Measurements from ENCODE around the gene OTOP1. TPM values are rescaled to one million over a fixed set of nuclear protein-coding genes. Genes with fewer than 3 reads are reported as not detected.
"Not testable (repeated sequence)": the region's sequence is repeated elsewhere in the genome, so short reads cannot be mapped to it uniquely, and the experiment has no call there.

The OTOP1 gene
- total and polyA plus RNA-seq, 5 donors from 2014 or later, result not detected

GRCh38 chr4:4228356-4228668 is 1.6 kb upstream of the OTOP1 start:
- H3K36me3 Mint-ChIP-seq, result peaks cover 3% of the 10 kb centered on the region
- no peaks in the 10 kb centered on the region for H3K4me1 ChIP-seq (ENCODE audit: control insufficient read depth, insufficient read depth, low read length, poor library complexity, severe bottlenecking)
- H3K27me3 Mint-ChIP-seq, result peaks cover 41% of the 10 kb centered on the region
- ATAC-seq (ENCODE audit: low read depth in 2 of 2) (no peak), DNase-seq (no peak)
- no peak overlapping the region for H3K27ac Mint-ChIP-seq
- H3K9me3 ChIP-seq (ENCODE audit: control insufficient read depth in 2 of 2, low read length in 2 of 2), result no peaks in the 10 kb centered on the region
- H3K36me3 ChIP-seq (ENCODE audit: control insufficient read depth, insufficient read depth, low read length), result no peaks in the 10 kb centered on the region
- H3K27ac ChIP-seq (ENCODE audit: insufficient read depth, low read length, poor library complexity, severe bottlenecking), result no peak overlapping the region
- peaks cover 0 to 13% (median 1%) of the 10 kb centered on the region in 4 donors for H3K4me1 Mint-ChIP-seq
- peaks cover 2% of the 10 kb centered on the region for H3K27me3 ChIP-seq (ENCODE audit: control insufficient read depth, insufficient read depth, low read length)
- H3K4me3 ChIP-seq (ENCODE audit: low read depth, low read length), result no peak overlapping the region
- peaks cover 0 to 13% (median 0%) of the 10 kb centered on the region in 7 donors for H3K9me3 Mint-ChIP-seq
- H3K4me3 Mint-ChIP-seq, result no peak overlapping the region

- H3K9me3 Mint-ChIP-seq, result peaks cover 0 to 11% (median 0%) of the 10 kb centered on the region in 7 donors
- H3K27me3 Mint-ChIP-seq, result peaks cover 44% of the 10 kb centered on the region
- Histone ChIP-seq H3K36me3 (ENCODE audit: control insufficient read depth, insufficient read depth, low read length) (no peaks in the 10 kb centered on the region), H3K4me3 (ENCODE audit: low read depth, low read length) (no peak overlapping the region), H3K9me3 (ENCODE audit: control insufficient read depth in 2 of 2, low read length in 2 of 2) (no peaks in the 10 kb centered on the region), H3K27me3 (ENCODE audit: control insufficient read depth, insufficient read depth, low read length) (peaks cover 2% of the 10 kb centered on the region), H3K27ac (ENCODE audit: insufficient read depth, low read length, poor library complexity, severe bottlenecking) (no peak overlapping the region), H3K4me1 (ENCODE audit: control insufficient read depth, insufficient read depth, low read length, poor library complexity, severe bottlenecking) (no peaks in the 10 kb centered on the region)
- no peak for DNase-seq
- no peak overlapping the region for H3K4me3 Mint-ChIP-seq
- H3K4me1 Mint-ChIP-seq, result peaks cover 0 to 13% (median 1%) of the 10 kb centered on the region in 4 donors
- no peak overlapping the region for H3K27ac Mint-ChIP-seq
- peaks cover 3% of the 10 kb centered on the region for H3K36me3 Mint-ChIP-seq
- no peak for ATAC-seq (ENCODE audit: low read depth in 2 of 2)
Measured at GRCh38 chr4:4227510-4228355, 1.0 kb upstream of the OTOP1 start.

- H3K4me3 Mint-ChIP-seq, result peak overlapping the region in 3 of 4 donors; percentile 19 to 56 (median 50)
- no peaks in the 10 kb centered on the region for H3K4me1 ChIP-seq (ENCODE audit: control insufficient read depth, insufficient read depth, low read length, poor library complexity, severe bottlenecking)
- peaks cover 0 to 8% (median 0%) of the 10 kb centered on the region in 7 donors for H3K9me3 Mint-ChIP-seq
- H3K9me3 ChIP-seq (ENCODE audit: control insufficient read depth in 2 of 2, low read length in 2 of 2), result no peaks in the 10 kb centered on the region
- no peak overlapping the region for H3K27ac Mint-ChIP-seq
- no peak overlapping the region for H3K4me3 ChIP-seq (ENCODE audit: low read depth, low read length)
- H3K36me3 ChIP-seq (ENCODE audit: control insufficient read depth, insufficient read depth, low read length), result no peaks in the 10 kb centered on the region
- H3K27ac ChIP-seq (ENCODE audit: insufficient read depth, low read length, poor library complexity, severe bottlenecking), result no peak overlapping the region
- peaks cover 0 to 13% (median 1%) of the 10 kb centered on the region in 4 donors for H3K4me1 Mint-ChIP-seq
- H3K36me3 Mint-ChIP-seq, result peaks cover 3% of the 10 kb centered on the region
- peaks cover 2% of the 10 kb centered on the region for H3K27me3 ChIP-seq (ENCODE audit: control insufficient read depth, insufficient read depth, low read length)
- peaks cover 44% of the 10 kb centered on the region for H3K27me3 Mint-ChIP-seq
- ATAC-seq (ENCODE audit: low read depth in 2 of 2) (no peak), DNase-seq (no peak)
Measured at GRCh38 chr4:4225915-4226605, 669 bp downstream of the OTOP1 start.

GRCh38 chr4:4217113-4217512 is 9.6 kb downstream of the OTOP1 start:
- DNase-seq (no peak), ATAC-seq (ENCODE audit: low read depth in 2 of 2) (no peak)
- H3K9me3 ChIP-seq (ENCODE audit: control insufficient read depth in 2 of 2, low read length in 2 of 2), result no peaks in the 10 kb centered on the region
- H3K4me1 Mint-ChIP-seq, result no peaks in the 10 kb centered on the region
- no peak overlapping the region for H3K4me3 ChIP-seq (ENCODE audit: low read depth, low read length)
- no peaks in the 10 kb centered on the region for H3K4me1 ChIP-seq (ENCODE audit: control insufficient read depth, insufficient read depth, low read length, poor library complexity, severe bottlenecking)
- no peak overlapping the region for H3K4me3 Mint-ChIP-seq
- H3K27me3 ChIP-seq (ENCODE audit: control insufficient read depth, insufficient read depth, low read length), result no peaks in the 10 kb centered on the region
- H3K27ac ChIP-seq (ENCODE audit: insufficient read depth, low read length, poor library complexity, severe bottlenecking), result no peak overlapping the region
- H3K27ac Mint-ChIP-seq, result peak overlapping the region in 1 of 3 donors; percentile 6
- H3K36me3 Mint-ChIP-seq, result no peaks in the 10 kb centered on the region
- peaks cover 0 to 2% (median 0%) of the 10 kb centered on the region in 7 donors for H3K9me3 Mint-ChIP-seq
- H3K36me3 ChIP-seq (ENCODE audit: control insufficient read depth, insufficient read depth, low read length), result no peaks in the 10 kb centered on the region
- peaks cover 29% of the 10 kb centered on the region for H3K27me3 Mint-ChIP-seq

- no peaks in the 10 kb centered on the region for H3K36me3 ChIP-seq (ENCODE audit: control insufficient read depth, insufficient read depth, low read length)
- H3K9me3 ChIP-seq (ENCODE audit: control insufficient read depth in 2 of 2, low read length in 2 of 2), result no peaks in the 10 kb centered on the region
- H3K27me3 Mint-ChIP-seq, result peaks cover 32% of the 10 kb centered on the region
- H3K36me3 Mint-ChIP-seq, result no peaks in the 10 kb centered on the region
- no peak overlapping the region for H3K27ac ChIP-seq (ENCODE audit: insufficient read depth, low read length, poor library complexity, severe bottlenecking)
- no peaks in the 10 kb centered on the region for H3K4me1 ChIP-seq (ENCODE audit: control insufficient read depth, insufficient read depth, low read length, poor library complexity, severe bottlenecking)
- no peaks in the 10 kb centered on the region for H3K4me1 Mint-ChIP-seq
- no peak overlapping the region for H3K4me3 Mint-ChIP-seq
- ATAC-seq (ENCODE audit: low read depth in 2 of 2) (no peak), DNase-seq (no peak)
- H3K27me3 ChIP-seq (ENCODE audit: control insufficient read depth, insufficient read depth, low read length), result no peaks in the 10 kb centered on the region
- no peak overlapping the region for H3K4me3 ChIP-seq (ENCODE audit: low read depth, low read length)
- no peak overlapping the region for H3K27ac Mint-ChIP-seq
- H3K9me3 Mint-ChIP-seq, result peaks cover 0 to 2% (median 0%) of the 10 kb centered on the region in 7 donors
Measured at GRCh38 chr4:4216648-4217047, 10.1 kb downstream of the OTOP1 start.

GRCh38 chr4:4213674-4214073 is 13.1 kb downstream of the OTOP1 start:
- not testable (repeated sequence) for H3K27ac Mint-ChIP-seq; H3K4me1 Mint-ChIP-seq; H3K36me3 ChIP-seq (ENCODE audit: control insufficient read depth, insufficient read depth, low read length); H3K27ac ChIP-seq (ENCODE audit: insufficient read depth, low read length, poor library complexity, severe bottlenecking); ATAC-seq (ENCODE audit: low read depth in 2 of 2); H3K4me1 ChIP-seq (ENCODE audit: control insufficient read depth, insufficient read depth, low read length, poor library complexity, severe bottlenecking); DNase-seq; H3K4me3 Mint-ChIP-seq; H3K9me3 Mint-ChIP-seq; H3K4me3 ChIP-seq (ENCODE audit: low read depth, low read length); H3K36me3 Mint-ChIP-seq; H3K27me3 ChIP-seq (ENCODE audit: control insufficient read depth, insufficient read depth, low read length); H3K9me3 ChIP-seq (ENCODE audit: control insufficient read depth in 2 of 2, low read length in 2 of 2)
- H3K27me3 Mint-ChIP-seq, result peaks cover 48% of the 10 kb centered on the region

- peaks cover 45% of the 10 kb centered on the region for H3K27me3 Mint-ChIP-seq
- Histone ChIP-seq H3K9me3 (ENCODE audit: control insufficient read depth in 2 of 2, low read length in 2 of 2) (no peaks in the 10 kb centered on the region), H3K36me3 (ENCODE audit: control insufficient read depth, insufficient read depth, low read length) (no peaks in the 10 kb centered on the region), H3K27me3 (ENCODE audit: control insufficient read depth, insufficient read depth, low read length) (peaks cover 7% of the 10 kb centered on the region), H3K27ac (ENCODE audit: insufficient read depth, low read length, poor library complexity, severe bottlenecking) (no peak overlapping the region), H3K4me1 (ENCODE audit: control insufficient read depth, insufficient read depth, low read length, poor library complexity, severe bottlenecking) (no peaks in the 10 kb centered on the region), H3K4me3 (ENCODE audit: low read depth, low read length) (no peak overlapping the region)
- peaks cover 0 to 4% (median 0%) of the 10 kb centered on the region in 7 donors for H3K9me3 Mint-ChIP-seq
- no peak for DNase-seq
- H3K4me1 Mint-ChIP-seq, result no peaks in the 10 kb centered on the region
- H3K27ac Mint-ChIP-seq, result no peak overlapping the region
- no peak overlapping the region for H3K4me3 Mint-ChIP-seq
- H3K36me3 Mint-ChIP-seq, result no peaks in the 10 kb centered on the region
- ATAC-seq (ENCODE audit: low read depth in 2 of 2), result no peak
Measured at GRCh38 chr4:4206204-4206603, 20.5 kb downstream of the OTOP1 start.
